ENCODE data around the gene IZUMO4.

- TF ChIP-seq, protein P1, sequence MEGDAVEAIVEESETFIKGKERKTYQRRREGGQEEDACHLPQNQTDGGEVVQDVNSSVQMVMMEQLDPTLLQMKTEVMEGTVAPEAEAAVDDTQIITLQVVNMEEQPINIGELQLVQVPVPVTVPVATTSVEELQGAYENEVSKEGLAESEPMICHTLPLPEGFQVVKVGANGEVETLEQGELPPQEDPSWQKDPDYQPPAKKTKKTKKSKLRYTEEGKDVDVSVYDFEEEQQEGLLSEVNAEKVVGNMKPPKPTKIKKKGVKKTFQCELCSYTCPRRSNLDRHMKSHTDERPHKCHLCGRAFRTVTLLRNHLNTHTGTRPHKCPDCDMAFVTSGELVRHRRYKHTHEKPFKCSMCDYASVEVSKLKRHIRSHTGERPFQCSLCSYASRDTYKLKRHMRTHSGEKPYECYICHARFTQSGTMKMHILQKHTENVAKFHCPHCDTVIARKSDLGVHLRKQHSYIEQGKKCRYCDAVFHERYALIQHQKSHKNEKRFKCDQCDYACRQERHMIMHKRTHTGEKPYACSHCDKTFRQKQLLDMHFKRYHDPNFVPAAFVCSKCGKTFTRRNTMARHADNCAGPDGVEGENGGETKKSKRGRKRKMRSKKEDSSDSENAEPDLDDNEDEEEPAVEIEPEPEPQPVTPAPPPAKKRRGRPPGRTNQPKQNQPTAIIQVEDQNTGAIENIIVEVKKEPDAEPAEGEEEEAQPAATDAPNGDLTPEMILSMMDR (IDR thresholded peaks at IDR 0.05): no peak
- no peak for TF ChIP-seq POLR2A (IDR thresholded peaks at IDR 0.05)
These were observed 7.6 kb upstream of the IZUMO4 start for GRCh38 chr19:2089001-2089711.
